HUDEP-2 (cell line): ENCODE data around the gene BACE1-AS.
A peak's percentile ranks its signal among the peaks of the same experiment; 100 is the strongest.

Experiments
- DNase-seq, 76 experiments: peaks; one replicate each; lab custom pipeline; 2025; ENCODE audit not compliant: unreplicated experiment in 76 of 76; lab: John Stamatoyannopoulos, UW

BACE1-AS gene

DNA sequence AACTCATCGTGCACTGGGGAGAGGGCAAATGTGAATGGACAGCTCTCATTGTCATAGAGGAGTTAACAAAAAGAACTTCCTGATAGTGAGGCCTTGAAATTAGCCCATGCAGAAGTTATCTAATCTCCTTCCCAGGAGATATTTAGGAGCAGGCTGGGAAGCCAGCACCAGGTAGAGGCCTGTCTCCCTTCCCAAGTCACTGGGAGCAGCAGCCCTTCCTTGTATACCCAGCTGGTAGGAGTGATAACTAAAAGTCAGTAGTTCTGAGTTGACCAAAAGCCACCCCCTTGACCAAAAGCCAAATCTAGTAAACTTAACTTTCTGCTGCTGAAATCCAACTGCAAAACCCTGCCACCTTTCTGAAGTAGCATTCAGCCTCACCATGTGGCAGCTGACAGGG, 1.4 kb upstream of the BACE1-AS start:
- DNase-seq: no peak

DNA sequence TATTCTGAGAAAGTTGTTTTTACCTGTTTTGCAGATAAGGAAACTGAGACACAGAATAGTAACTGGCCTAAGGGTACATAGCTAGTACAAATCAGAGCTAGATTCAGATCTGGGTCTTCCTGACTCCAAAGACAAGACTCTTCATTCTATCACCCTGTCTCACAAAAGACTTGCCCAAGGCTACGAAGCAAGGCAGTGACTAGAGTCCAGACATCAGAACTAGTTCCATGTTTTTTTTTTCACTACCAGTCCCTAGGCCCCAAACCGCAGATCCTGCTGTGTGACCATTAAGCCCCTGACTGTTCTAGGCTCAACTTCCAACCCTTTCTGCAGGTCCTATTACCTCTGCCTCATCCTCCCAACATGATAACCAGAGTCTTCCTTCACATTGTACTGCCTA, 1.5 kb downstream of the BACE1-AS start:
- DNase-seq: no peak

DNA sequence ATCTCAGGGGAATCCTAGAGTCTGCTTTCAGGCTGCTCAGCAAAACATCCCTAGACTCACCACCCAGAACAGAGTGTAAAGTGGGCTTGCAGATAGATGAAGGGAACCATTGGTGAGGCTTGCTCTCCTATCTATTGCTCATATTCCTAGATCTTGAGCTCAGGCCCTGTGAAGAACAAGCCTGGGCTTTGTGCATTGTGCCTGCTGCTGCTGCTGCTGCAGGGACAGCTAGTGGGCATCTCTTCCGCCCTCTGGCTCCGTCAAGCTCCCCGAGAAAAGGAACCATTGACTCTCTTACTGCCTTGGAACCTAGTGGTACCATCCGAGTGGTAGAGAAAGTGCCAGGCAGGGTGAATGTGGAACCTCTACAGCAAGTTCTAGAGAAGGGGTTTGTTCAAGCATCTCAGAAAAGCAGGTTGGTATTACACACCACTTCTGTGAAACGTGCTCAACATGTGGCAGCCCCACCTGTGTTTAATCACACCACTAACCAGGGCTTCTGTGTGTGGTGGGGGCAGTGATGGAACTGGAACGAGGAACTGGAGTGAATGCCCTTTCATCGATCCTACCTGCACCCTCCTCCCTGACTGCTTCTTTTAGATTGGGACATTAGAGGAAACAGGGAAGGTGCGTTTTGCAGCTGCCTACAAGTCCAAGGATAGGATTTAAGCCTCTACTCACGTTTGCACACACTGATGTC, 4.4 kb downstream of the BACE1-AS start:
- DNase-seq: no peak

DNA sequence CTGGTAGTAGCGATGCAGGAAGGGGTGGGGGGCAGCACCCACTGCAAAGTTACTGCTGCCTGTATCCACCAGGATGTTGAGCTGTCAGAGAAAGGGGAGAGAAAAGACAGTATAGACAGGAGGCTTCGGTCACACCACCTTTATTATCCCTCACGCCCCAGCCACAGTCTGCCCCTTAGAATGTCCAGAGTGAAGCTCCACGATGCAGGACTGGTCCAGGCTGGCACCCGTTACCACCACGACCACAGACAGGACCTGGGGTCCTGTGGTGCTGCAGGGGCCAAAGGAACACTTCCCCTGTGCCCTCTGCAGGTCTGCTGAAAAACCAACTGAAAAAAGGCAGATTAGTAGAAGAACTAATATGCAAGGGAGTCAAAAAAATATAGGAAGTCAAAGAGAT, 5.7 kb downstream of the BACE1-AS start:
- no peak for DNase-seq

DNA sequence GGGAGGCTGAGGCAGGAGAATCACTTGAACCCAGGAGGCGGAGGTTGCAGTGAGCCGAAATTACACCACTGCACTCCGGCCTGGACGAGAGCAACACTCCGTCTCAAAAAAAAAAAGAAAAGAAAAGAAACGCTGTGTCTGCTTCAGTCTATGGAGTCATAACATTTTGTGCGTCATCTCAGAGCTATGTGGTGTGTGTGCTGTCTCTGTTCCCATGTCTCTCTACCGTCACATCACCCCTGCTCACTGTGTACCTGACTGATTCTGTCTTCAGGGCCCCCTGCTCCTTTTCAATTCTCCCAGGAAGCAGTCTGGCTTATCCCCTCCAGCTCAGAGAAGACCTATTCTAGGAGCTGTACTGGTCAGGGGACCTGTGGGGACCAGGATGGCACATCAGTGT, 7.0 kb downstream of the BACE1-AS start:
- DNase-seq: no peak

DNA sequence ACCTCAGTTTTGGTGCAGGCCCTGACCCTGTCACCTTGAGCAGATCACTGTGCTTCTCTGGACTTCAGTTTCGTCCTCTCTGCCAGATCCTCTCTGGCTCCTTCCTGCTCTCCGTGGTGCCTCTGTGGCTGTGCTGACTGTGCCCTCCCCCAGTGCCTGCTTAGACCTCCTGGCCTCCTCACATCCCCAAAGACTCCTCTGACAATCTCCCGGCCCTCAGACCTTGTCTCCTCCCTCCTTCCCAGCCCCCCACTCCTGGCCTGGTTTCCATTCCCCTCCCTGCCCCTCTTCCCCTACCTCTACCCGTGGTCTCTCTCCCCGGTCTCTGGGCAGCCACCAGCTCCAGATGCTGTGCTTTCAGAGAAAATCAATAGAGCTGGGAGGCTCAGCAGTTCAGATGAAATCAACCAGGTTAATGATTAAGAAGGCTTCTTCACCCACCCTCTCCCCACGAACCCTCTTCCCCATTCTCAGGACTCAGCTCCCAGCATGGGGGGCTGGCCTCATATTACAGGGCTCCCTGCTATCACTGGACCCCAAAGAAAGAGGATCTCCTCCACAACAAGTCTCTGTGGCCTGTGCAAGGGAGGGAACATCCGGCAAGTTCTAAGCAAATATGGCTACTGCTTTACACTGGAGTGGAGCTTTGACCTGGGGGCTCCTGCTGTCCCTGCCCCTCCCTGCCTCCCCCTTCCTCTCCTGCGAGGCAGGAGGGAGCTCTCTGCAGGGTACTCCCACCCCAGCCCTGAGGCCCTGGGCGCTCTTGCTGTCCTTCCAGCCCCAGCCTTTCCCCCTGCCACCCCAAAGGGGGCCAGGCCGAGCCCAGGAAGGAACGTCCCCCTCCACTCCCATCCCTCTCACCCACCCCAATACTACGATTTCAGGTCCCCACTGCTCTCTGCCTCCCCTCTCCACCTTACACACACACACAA, 8.5 kb downstream of the BACE1-AS start:
- DNase-seq: no peak

DNA sequence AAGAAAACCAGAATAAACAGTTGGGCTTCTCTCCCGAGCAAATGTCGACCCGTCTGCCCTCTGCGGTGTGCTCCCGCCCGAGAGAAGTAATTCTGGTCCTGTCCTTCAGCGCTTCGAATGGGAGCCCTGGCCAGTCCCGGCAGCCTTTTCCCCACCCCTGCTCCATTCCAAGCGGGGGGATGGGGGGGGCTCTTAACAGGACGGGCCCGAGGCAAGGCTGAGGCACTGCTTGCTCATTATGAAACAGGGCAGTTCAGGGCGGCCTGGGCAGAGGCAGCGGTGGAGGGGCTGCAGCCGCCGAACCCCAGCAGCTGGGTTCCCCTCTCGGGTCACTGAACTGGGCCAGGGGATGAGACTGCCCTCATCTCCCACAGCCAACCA, 9.1 kb downstream of the BACE1-AS start:
- no peak for DNase-seq

DNA sequence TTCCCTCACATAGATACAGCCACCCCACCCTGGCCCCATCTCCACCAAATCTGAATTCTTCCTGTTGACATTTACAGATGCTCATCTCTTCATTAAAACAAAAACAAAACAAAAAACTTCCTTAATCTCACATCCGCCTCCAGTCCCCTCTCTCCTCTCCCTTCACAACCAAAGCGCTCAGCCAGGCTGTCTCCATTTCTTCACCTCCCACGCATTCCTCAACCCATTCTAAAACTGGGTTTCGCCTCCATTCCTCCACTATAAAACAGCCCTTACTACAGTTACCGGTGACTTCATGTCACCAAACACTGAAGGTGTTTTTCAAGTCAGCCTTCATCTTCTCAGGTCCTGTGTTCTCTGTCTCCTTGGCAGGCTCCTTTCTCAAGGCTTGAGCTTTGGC, 9.6 kb downstream of the BACE1-AS start:
- no peak for DNase-seq

DNA sequence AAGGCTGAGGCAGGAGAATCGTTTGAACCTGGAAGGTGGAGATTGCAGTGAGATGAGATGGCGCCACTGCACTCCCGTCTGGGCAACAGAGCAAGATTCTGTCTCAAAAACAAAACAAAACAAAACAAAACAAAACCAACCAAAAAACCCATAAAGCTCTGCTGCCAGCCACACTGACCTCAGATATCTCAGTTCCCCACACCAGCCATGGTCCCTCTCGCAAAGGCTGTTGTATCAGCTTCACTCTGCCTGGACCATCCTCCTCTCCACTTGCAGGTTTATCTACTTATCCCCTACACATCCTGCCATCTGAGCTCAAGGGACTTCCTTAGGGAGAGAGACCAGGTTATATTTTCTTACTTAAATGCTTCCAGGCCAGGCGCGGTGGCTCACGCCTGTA, 11.1 kb downstream of the BACE1-AS start:
- no peak for DNase-seq

DNA sequence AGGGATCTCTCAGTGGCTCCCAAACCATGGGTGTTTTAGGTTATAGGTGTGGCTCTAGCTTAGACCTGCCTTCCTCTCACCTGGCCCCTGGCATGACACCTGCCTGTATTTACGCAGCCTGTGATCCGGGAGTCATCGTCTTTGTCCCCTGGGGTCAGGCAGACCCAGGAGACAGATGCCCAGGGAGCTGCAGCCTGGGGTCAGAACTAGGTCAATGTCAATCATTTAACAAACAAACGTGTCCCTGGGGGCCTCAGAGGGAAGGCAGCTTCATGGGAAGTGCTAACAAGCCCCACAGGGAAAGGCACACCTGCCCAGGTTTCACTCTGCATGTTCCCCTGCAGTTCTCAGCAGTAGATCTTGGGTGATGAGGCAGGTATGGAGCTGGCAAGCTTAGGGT, 12.0 kb downstream of the BACE1-AS start:
- no peak for DNase-seq

DNA sequence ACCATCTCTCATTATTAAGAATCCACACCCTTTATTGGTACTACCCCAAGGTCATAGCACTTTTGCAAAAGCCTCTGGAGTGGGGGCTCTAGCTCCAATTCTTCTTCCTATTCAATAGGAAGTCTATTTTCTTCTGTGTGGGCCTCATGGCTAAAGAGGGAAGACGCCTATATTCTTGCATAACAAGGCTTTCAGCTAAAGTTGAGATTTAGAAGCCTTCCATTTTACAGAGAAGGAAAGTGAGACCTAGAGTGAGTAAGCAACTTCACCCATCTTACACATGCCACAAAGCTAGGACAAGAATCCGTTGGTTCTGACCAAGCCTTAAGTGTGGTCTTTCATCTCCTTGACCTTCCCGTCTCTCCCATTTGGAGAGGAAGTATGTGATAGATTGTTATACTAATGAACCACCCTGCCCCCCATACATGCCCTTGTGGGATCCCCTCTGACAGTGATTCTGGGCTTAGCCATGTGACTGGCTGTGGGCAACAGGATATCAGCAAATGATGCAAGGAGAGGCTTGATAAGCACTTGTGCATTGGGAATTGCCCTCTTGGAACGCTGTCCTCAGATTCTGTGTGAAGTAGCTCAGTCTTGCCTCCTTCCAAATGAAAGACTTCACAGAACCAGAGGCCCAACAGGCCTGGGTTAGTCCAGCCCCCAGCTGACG, 12.6 kb downstream of the BACE1-AS start:
- no peak for DNase-seq

DNA sequence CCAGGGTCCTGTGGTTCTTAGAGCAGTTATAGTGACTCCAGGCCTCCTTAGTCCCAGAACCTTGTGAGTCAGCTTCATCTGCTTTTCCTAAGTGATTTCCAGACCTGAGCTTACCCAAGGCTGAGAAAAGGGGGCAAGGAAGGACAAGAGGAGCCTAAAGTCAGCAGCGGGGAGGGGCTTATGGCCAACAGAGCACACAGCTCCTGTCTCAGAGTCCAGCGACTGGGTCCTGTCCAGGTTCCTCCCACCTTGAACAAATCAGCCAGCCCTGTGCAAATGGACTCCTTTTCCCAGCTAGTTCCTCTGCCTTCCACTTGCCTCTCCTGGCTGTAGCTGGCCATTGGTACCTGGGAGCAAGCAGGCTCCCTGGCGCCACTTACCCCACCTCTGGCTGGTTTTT, 14.0 kb downstream of the BACE1-AS start:
- DNase-seq: no peak

DNA sequence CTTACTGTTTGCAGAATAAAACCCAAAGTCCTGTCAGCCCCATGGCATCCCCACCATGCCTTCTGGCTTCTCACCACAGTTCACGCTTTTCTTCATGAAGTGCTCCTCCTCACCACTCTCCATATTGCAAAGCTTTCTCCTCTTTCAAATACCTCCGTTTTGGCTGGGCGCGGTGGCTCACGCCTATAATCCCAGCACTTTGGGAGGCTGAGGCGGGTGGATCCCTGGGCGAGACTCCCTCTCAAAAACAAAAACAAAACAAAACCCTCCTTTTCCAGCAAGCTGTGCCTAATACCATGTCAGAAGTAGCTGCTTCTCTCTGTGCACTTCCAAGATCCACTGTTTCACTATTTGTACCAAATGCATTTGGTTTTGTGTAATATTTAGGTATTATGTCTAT, 18.2 kb downstream of the BACE1-AS start:
- DNase-seq: no peak

DNA sequence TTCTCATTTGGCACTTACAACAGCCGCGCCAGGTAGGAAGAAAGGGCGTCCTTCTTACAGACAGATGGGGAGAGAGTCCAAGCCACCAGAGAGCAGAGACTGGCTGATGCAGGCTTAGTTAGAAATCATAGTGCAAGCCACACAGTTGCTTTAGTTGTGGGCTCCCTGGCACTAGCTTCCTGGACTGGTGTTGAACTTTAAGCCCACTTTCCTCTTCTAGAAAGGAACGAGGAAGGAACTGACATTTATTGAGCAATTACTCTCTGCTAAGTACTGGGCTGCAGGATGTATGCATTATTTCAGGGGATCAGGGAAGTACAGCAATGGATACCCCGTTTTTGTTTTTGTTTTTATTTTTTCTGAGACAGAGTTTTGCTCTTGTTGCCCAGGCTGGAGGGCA, 21.9 kb downstream of the BACE1-AS start:
- DNase-seq: no peak

DNA sequence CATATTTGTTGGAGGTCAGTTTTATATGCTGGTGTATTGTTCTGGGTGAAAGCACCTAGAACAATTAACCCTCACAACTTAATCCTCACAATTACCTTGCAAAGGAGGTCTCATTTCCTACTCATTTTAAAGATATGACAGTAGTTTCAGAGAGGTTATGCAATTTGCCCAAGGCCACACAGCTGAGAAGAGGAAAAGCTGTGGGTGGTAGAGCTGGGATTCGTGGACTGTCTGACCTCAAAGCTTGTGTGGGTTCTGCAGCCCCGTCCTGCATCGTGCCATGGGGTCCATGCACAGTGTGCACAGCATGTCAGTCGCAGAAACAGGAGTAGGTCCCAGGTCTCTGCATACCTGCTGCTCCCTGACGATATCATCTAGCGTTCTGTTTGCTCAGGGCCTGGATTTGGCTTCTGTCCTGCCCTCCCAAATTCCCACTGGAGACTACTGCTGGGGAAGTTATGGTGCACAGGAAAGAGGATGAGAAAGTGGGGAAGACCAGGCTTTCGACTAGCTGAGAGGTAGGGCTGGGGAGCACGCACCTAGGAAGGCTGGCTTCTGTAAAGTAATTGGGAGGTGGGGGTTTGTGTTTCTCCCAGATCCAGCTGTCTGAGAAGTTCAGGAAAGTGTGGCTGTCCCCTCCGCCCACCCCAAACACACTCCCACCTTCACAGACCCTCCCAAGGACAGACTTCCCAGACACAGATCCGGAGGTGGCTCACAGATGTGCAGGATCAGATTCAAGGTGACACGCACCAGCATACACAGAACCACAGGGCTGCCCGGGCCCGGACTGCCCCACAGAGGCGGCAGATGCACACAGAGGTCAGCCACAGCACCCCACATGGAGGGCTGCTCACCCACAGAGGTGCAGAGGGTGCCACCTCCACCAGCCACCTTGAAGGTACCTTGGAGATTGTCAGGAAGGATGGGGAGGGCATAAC, 23.0 kb downstream of the BACE1-AS start:
- DNase-seq: no peak

DNA sequence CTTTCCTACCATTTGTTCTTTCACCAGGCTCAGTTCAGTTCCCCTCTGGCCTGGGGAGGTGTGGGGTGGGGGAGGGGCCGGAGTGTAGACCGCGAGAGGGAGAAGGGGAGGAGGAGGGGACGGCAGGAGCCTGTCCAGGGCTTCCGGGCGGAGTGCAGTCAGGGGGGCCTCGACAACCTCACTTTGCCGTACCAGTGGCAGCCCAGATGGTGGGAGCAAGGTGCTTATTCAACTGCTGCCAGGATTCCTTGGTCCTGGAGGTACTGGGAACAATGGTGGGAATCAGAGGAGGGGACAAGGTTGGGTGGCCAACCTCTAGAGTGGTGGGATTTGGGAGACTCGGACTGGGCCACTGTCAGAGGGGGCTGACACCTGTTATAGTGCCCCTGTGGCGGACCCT, 23.7 kb downstream of the BACE1-AS start:
- no peak for DNase-seq

DNA sequence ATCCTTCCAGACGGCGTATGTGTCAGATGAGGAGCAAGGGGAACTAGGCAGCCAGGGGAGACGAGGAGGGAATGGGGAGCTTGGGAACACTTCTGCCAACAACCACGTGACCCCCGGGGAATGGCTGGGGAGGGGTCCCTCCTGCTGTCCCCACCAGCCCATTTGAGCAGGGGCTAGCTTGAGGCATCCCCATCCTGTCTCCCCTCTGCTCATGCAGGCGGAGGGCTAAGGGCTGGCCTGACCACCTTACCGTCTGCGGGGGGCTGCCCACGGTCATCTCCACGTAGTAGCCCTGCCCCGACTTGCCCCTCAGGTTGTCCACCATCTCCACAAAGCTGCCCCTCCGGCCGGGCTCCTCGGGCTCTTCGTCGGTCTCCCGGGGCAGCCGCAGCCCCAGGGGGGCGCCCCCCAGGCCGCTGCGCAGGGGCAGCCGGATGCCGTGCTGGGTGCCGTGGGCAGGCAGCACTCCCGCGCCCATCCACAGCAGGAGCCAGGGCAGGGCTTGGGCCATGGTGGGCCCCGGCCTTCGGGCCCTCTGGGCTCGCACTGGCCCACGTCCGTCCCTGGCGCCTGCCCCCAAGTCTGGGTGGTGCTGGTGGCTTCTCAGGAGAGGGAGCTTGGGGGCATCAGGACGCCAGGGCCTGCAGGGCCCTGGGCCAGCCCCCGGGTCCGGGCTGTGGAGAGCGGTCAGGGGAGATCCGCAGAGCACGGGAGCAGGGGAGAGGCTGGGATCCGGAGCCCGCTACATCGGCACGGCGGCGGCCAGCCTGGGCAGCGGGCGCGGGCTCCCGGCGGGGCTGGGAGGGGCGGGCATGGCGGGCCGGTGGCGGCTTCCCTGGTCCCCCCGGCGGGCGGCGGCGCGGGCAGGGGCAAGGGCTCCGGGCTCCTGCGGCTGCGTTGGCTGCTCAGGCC, 24.4 kb downstream of the BACE1-AS start:
- DNase-seq: peak in 1 of 76 experiments; percentile 13

DNA sequence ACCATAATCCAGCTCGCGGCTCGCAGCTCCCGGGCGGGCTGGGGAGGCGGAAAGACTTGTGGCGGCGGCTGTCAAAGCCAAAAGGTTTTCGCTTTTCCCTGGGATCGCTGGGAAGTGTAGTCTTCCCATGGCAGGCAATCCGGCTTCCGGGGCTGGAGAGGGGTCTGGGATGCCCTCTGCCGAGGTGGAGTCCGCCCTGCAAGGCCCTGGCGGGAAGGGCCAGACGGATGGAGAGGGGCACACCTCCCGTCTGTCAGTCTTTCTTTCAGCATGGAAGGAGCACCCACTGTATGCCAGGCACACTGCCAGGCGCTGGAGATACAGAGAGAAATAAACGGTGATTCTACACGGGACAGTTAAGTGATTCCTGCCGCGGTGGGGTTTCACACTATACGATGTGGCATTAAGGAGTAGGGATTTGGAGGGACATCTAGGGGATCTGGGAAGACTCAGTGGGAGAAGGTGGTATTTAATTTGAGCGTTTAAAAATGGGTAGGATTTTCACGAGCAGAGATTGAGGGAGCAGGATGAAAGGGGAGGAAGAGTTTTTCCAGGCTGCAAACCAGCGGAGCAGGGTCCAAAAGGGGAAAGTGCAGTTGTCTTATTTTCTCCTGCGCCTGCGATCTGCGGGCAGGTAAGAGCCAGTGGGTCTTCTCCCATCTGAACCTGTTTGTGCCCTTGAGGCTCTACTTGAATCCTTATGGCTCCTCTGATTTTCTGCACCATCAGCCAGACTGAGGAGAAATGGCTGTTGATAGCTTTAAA, 25.2 kb downstream of the BACE1-AS start, which contains the start of gene BACE1:
Gene BACE1, minus strand, starts transcription at position 60 of the 765 bp plus-strand sequence. CDS start 461 bp downstream, outside the sequence.
- DNase-seq: peak in 13 of 76 experiments; percentile 6 to 30 (median 19)

DNA sequence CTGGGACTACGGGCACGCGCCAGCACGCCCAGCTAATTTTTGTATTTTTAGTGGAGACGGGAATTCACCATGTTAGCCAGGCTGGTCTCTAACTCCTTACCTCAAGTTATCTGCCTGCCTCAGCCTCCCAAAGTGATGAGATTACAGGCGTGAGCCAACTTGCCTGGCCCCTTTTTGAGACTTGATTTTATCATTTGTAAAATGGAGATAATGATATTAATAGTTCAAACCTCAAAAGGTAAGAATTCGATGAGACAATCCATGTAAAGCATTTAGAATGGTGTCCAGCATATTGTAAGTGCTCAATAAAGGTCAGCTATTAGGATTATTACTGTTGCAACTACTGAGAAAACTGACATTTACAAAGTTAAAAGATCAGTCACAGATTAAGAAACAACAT, 27.6 kb downstream of the BACE1-AS start:
- no peak for DNase-seq
